HL-60 (cell line): ENCODE measurements around the gene TRABD2B.

Source experiments
- TF ChIP-seq, protein P1 (sequence below): IDR thresholded peaks from one replicate; pipeline ENCODE4 v1.5.1; 2011; ENCODE audit warnings: low read length, control low read depth, inconsistent platforms; ENCODE audit not compliant: insufficient read depth
- TF ChIP-seq, protein P2 (sequence below): IDR thresholded peaks from 2 replicates; pipeline ENCODE4 v1.6.1; 2012; ENCODE audit warnings: low read depth; ENCODE audit not compliant: insufficient replicate concordance

DNA sequence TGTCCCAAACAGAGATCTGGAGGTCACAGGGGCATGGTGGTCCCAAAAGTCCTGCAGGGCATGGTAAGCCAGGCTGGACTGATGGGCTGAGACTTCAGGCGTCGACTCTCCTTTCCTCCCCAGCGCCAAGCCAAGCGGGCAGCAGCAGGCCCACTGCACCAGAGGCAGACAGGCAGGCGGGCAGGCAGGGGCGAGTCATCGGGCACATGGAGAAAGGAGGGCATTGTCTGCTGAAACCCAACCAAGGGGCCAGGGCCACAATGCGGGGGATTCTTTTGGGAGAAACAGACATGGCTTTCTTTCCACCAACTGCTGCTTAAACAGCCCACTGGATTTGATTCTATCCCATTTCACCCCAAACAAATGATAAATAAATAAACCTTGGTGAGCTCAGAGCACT, 46.2 kb downstream of the TRABD2B start:
- TF ChIP-seq, protein P1, sequence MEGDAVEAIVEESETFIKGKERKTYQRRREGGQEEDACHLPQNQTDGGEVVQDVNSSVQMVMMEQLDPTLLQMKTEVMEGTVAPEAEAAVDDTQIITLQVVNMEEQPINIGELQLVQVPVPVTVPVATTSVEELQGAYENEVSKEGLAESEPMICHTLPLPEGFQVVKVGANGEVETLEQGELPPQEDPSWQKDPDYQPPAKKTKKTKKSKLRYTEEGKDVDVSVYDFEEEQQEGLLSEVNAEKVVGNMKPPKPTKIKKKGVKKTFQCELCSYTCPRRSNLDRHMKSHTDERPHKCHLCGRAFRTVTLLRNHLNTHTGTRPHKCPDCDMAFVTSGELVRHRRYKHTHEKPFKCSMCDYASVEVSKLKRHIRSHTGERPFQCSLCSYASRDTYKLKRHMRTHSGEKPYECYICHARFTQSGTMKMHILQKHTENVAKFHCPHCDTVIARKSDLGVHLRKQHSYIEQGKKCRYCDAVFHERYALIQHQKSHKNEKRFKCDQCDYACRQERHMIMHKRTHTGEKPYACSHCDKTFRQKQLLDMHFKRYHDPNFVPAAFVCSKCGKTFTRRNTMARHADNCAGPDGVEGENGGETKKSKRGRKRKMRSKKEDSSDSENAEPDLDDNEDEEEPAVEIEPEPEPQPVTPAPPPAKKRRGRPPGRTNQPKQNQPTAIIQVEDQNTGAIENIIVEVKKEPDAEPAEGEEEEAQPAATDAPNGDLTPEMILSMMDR, result no peak
- TF ChIP-seq, protein P2, sequence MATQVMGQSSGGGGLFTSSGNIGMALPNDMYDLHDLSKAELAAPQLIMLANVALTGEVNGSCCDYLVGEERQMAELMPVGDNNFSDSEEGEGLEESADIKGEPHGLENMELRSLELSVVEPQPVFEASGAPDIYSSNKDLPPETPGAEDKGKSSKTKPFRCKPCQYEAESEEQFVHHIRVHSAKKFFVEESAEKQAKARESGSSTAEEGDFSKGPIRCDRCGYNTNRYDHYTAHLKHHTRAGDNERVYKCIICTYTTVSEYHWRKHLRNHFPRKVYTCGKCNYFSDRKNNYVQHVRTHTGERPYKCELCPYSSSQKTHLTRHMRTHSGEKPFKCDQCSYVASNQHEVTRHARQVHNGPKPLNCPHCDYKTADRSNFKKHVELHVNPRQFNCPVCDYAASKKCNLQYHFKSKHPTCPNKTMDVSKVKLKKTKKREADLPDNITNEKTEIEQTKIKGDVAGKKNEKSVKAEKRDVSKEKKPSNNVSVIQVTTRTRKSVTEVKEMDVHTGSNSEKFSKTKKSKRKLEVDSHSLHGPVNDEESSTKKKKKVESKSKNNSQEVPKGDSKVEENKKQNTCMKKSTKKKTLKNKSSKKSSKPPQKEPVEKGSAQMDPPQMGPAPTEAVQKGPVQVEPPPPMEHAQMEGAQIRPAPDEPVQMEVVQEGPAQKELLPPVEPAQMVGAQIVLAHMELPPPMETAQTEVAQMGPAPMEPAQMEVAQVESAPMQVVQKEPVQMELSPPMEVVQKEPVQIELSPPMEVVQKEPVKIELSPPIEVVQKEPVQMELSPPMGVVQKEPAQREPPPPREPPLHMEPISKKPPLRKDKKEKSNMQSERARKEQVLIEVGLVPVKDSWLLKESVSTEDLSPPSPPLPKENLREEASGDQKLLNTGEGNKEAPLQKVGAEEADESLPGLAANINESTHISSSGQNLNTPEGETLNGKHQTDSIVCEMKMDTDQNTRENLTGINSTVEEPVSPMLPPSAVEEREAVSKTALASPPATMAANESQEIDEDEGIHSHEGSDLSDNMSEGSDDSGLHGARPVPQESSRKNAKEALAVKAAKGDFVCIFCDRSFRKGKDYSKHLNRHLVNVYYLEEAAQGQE, result no peak
